ENCODE measurements around the gene MPHOSPH6. TPM values are rescaled to one million over a fixed set of nuclear protein-coding genes. Genes with fewer than 3 reads are reported as not detected.

MPHOSPH6 gene
- total and polyA plus RNA-seq, 2 of the 8 experiments (the other 6 are each of a cell fraction or from before 2014, with no cell fraction given), result 19.7 to 32.9 TPM

- no peaks in the 10 kb centered on the region for H3K9me3 ChIP-seq (ENCODE audit: insufficient read depth in 2 of 2, low read depth in 1 of 2, low read length in 1 of 2)
- no peaks in the 10 kb centered on the region for H3K23me2 ChIP-seq (ENCODE audit: low read depth, low read length)
- no peak overlapping the region for H3K18ac ChIP-seq (ENCODE audit: extremely low read depth, low read length)
- H3K79me1 ChIP-seq (ENCODE audit: low read depth, low read length), result no peaks in the 10 kb centered on the region; the same call in 1 of the 2 replicates
- H4K8ac ChIP-seq (ENCODE audit: extremely low read depth, insufficient read depth, low read length), result no peak overlapping the region
- ChIA-PET CTCF (ENCODE audit: partially characterized antibody) (no interaction called here), POLR2A (ENCODE audit: partially characterized antibody) (no interaction called here)
- no peak overlapping the region for H2BK120ac ChIP-seq (replicated peaks; ENCODE audit: low read depth, low read length)
- H3K27ac ChIP-seq (ENCODE audit: low read depth, low read length), result no peak overlapping the region
- no peak overlapping the region for H3K23ac ChIP-seq (ENCODE audit: insufficient read length)
- H2BK5ac ChIP-seq (ENCODE audit: low read depth, low read length), result no peak overlapping the region
- 87% methylated on average over 5 of the region's 5 CpGs; no CpG with 5 or more reads in 1 of the 2 experiments for WGBS, 2 experiments (ENCODE audit: extremely low coverage in 1 of 2, insufficient coverage in 1 of 2, insufficient read length in 1 of 2, insufficient replicate concordance in 2 of 2, low coverage in 1 of 2, low lambda C conversion rate in 2 of 2, missing lambda C conversion rate in 1 of 2)
- H2BK12ac ChIP-seq (ENCODE audit: low read depth, low read length), result no peak overlapping the region
- H3K4me3 ChIP-seq (ENCODE audit: extremely low read depth in 1 of 4, insufficient read depth in 2 of 4, low read depth in 3 of 4, low read length in 4 of 4), result no peak overlapping the region
- H3K14ac ChIP-seq (ENCODE audit: insufficient read length), result no peak overlapping the region
- H2BK20ac ChIP-seq (ENCODE audit: low read length), result no peak overlapping the region
- no peak overlapping the region for H2AK5ac ChIP-seq (ENCODE audit: low read depth, low read length)
- H3K79me2 ChIP-seq (ENCODE audit: control insufficient read depth in 1 of 2, insufficient read depth in 2 of 2, low read length in 2 of 2), result peaks cover 0 to 37% of the 10 kb centered on the region in 2 experiments; a peak in 3 of 4 replicates
- no peak overlapping the region for H4K5ac ChIP-seq (ENCODE audit: insufficient read length, low read depth, low read length)
- no peak overlapping the region for H2AFZ ChIP-seq (ENCODE audit: low read length)
- FAIRE-seq, result no peak
- H4K20me1 ChIP-seq (replicated peaks in 1 of 2; ENCODE audit: control insufficient read depth in 1 of 2, insufficient read depth in 2 of 2, low read length in 2 of 2), result peaks cover 0 to 7% of the 10 kb centered on the region in 2 experiments
- no peak overlapping the region for H3K4me2 ChIP-seq (ENCODE audit: insufficient read depth in 1 of 2, low read depth in 2 of 2, low read length in 2 of 2)
- no peak overlapping the region for H2BK15ac ChIP-seq (ENCODE audit: low read length)
- H3K4ac ChIP-seq (replicated peaks; ENCODE audit: insufficient read length, low read depth, low read length), result no peak overlapping the region
- H3K56ac ChIP-seq (replicated peaks; ENCODE audit: insufficient read length, low read depth, low read length), result no peak overlapping the region
- no peak overlapping the region for H3K9ac ChIP-seq (replicated peaks in 1 of 4; ENCODE audit: extremely low read depth in 1 of 4, low read depth in 3 of 4, low read length in 3 of 4)
- H4K91ac ChIP-seq (replicated peaks; ENCODE audit: insufficient read length, low read length), result no peak overlapping the region
- H3K4me1 ChIP-seq (replicated peaks in 1 of 4; ENCODE audit: control insufficient read depth in 3 of 4, insufficient read depth in 4 of 4, low read length in 3 of 4), result no peaks in the 10 kb centered on the region
- TF ChIP-seq CTBP2 (IDR thresholded peaks at IDR 0.05; ENCODE audit: borderline replicate concordance, insufficient read depth, insufficient read length, low read length) (no peak), NANOG (IDR thresholded peaks at IDR 0.05; ENCODE audit: insufficient read depth, low read depth, low read length, poor library complexity, severe bottlenecking) (no peak), HDAC2 (IDR thresholded peaks at IDR 0.05; ENCODE audit: borderline replicate concordance in 1 of 2, low read depth in 2 of 2, low read length in 2 of 2) (no peak), TEAD4 (IDR thresholded peaks at IDR 0.05; ENCODE audit: low read depth, low read length) (no peak), ATF2 (IDR thresholded peaks at IDR 0.05; ENCODE audit: low read length) (no peak), TCF12 (IDR thresholded peaks at IDR 0.05; ENCODE audit: low read depth, low read length) (no peak), EGR1 (IDR thresholded peaks at IDR 0.05; ENCODE audit: borderline replicate concordance, low read depth, low read length) (no peak), SP1 (IDR thresholded peaks at IDR 0.05; ENCODE audit: low read depth, low read length) (no peak), CHD2 (IDR thresholded peaks at IDR 0.05; ENCODE audit: low read length) (no peak), SRF (IDR thresholded peaks at IDR 0.05; ENCODE audit: low read depth, low read length) (no peak), YY1 (IDR thresholded peaks at IDR 0.05; ENCODE audit: low read depth, low read length) (no peak)
- H3K36me3 ChIP-seq (ENCODE audit: control insufficient read depth in 2 of 4, insufficient read depth in 4 of 4, low read length in 3 of 4), result peaks cover 0 to 36% (median 26%) of the 10 kb centered on the region in 4 experiments; a peak in 7 of 8 replicates
- no peak for DNase-seq (ENCODE audit: low read depth in 1 of 2, low spot score in 2 of 2)
- no peaks in the 10 kb centered on the region for H3K27me3 ChIP-seq (replicated peaks in 1 of 4; ENCODE audit: control insufficient read depth in 3 of 4, extremely low read depth in 1 of 4, insufficient read depth in 3 of 4, low read length in 3 of 4)
Measured at GRCh38 chr16:82157836-82158235, 12.2 kb downstream of the MPHOSPH6 start.

Measured in H1 (cell line).